Astrocyte of the hippocampus (primary cell): ENCODE data around the gene CORO2A.
"Not testable (repeated sequence)": the region's sequence is repeated elsewhere in the genome, so short reads cannot be mapped to it uniquely, and the experiment has no call there.

Experiments used
- DNase-seq: peaks from one replicate; pipeline ENCODE4 v3.0.0; 2011; ENCODE audit warnings: low read depth, low spot score

The CORO2A gene

GRCh38 chr9:98142182-98142907 is 50.1 kb downstream of the CORO2A start:
- peak; percentile 5 for DNase-seq

GRCh38 chr9:98140503-98140902 is 51.9 kb downstream of the CORO2A start:
- no peak for DNase-seq

- DNase-seq: no peak
Observed at GRCh38 chr9:98136489-98136888, 55.9 kb downstream of the CORO2A start.

- DNase-seq: no peak
Observed at GRCh38 chr9:98135938-98136337, 56.5 kb downstream of the CORO2A start.

GRCh38 chr9:98135558-98135934 is 56.9 kb downstream of the CORO2A start:
- DNase-seq: no peak

- no peak for DNase-seq
Observed at GRCh38 chr9:98134702-98135557, 57.5 kb downstream of the CORO2A start.

- no peak for DNase-seq
Observed at GRCh38 chr9:98132806-98133631, 59.4 kb downstream of the CORO2A start.

GRCh38 chr9:98132158-98132557 is 60.3 kb downstream of the CORO2A start:
- no peak for DNase-seq

GRCh38 chr9:98130576-98131228 is 61.7 kb downstream of the CORO2A start:
- no peak for DNase-seq

- DNase-seq: not testable (repeated sequence)
Observed at GRCh38 chr9:98130060-98130459, 62.4 kb downstream of the CORO2A start.

GRCh38 chr9:98129451-98129881 is 63.0 kb downstream of the CORO2A start:
- DNase-seq: no peak

GRCh38 chr9:98128316-98128715 is 64.1 kb downstream of the CORO2A start:
- DNase-seq: no peak

GRCh38 chr9:98127226-98127625 is 65.2 kb downstream of the CORO2A start:
- no peak for DNase-seq

GRCh38 chr9:98124637-98125426 is 67.6 kb downstream of the CORO2A start:
- no peak for DNase-seq

- not testable (repeated sequence) for DNase-seq
Observed at GRCh38 chr9:98124091-98124490, 68.3 kb downstream of the CORO2A start.

GRCh38 chr9:98121058-98121457 is 71.4 kb downstream of the CORO2A start:
- no peak for DNase-seq

GRCh38 chr9:98120476-98120875 is 72.0 kb downstream of the CORO2A start:
- DNase-seq: no peak

GRCh38 chr9:98118640-98119601 is 73.5 kb downstream of the CORO2A start, which contains the start of gene TRIM14:
Gene TRIM14 (minus strand): TSS chr9:98119222. CDS start chr9:98119188, 34 bp downstream.
- DNase-seq: peak; percentile 82

GRCh38 chr9:98117984-98118639 is 74.3 kb downstream of the CORO2A start:
- DNase-seq: no peak
